HG02623 (cell line): ENCODE measurements around the gene DESI2.
"Not testable (repeated sequence)": the region's sequence is repeated elsewhere in the genome, so short reads cannot be mapped to it uniquely, and the experiment has no call there.

Source experiments
- ATAC-seq: cut with Tn5 transposase; IDR thresholded peaks from one replicate; pipeline ENCODE4 v1.9.1; 2021; ENCODE audit warnings: moderate library complexity; ENCODE audit not compliant: unreplicated experiment

Gene DESI2

GRCh38 chr1:244654108-244655038 is 1.4 kb downstream of the DESI2 start:
- ATAC-seq = no peak

- ATAC-seq = no peak
Measured at GRCh38 chr1:244655186-244655585, 2.3 kb downstream of the DESI2 start.

GRCh38 chr1:244657421-244657820 is 4.5 kb downstream of the DESI2 start:
- no peak for ATAC-seq

DNA sequence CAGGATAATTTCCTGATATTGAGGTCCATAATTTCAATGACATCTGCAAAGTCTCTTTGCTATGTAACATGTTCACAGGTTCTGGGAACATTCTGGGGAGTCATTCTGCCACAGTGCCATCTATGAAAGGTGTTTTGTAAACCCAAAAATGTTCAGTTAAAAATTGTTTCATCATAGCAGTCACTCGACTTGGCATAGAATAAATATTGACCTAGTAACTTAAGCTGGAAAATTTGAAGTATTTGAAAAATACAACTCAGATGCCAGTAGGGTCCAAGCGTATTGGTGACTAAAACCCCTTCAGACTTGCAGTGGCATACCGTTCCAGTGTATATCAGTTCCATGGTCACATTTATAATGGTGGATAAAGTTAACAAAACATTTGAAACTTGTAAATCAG is 6.8 kb downstream of the DESI2 start:
- no peak for ATAC-seq

GRCh38 chr1:244660595-244660994 is 7.7 kb downstream of the DESI2 start:
- no peak for ATAC-seq

- not testable (repeated sequence) for ATAC-seq
Measured at GRCh38 chr1:244661569-244662312, 8.8 kb downstream of the DESI2 start.

DNA sequence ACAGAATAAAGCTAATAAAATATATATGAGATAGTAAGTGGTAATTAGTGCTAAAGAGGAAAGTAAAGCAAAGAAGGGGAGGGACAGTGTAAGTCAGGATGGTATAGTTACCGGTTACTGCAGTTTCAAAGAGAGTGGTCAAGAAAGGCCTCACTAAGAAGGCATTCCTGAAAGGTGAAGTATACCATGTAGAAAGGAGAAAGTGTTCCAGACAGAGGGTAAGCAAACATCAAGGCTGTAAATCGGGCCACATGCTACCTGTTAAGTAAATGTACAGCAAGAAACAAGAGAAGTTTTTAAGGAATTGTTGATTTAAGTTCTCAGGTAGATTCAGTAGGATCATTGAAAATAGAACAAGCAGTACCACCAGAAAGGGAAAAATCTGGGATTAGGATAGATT is 9.7 kb downstream of the DESI2 start:
- ATAC-seq = no peak

DNA sequence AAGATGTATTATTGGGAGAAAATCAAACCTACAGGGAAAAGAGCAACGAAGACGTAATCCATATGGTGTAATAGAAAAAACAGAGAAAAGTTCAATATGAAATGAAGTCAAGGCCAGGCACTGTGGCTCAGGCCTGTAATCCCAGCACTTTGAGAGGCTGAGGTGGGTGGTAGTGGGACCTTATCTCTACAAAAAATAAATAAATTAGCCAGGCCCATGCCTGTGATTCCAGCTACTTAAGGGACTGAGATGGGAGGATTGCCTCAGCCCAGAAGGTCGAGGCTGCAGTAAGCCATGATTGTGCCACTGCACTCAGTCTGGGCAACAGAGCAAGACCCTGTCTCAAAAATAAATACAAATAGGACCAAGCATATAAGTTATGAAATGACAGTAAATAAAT is 11.4 kb downstream of the DESI2 start:
- ATAC-seq = no peak

DNA sequence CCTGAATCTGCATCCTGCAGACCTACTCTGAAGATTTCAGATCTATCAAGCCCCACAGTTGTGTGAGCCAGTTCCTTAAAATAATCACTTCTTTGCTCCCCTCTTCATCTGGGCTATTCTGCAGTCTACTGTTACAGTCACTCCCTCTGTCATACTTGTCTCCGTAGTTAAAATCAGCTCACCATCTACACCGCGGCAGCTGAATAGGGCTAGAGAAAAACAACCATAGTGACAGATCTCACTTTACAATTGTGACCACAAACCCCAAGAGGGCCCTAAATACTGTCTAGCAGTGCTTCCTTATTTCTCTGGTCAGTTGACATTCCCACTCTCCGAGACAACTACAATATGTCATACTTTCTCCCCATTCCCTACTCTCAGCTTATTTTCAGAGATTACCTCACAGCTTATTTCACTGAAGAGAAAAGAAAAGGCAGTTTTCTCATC is 12.9 kb downstream of the DESI2 start:
- ATAC-seq = peak; percentile 69

GRCh38 chr1:244666672-244667418 is 13.9 kb downstream of the DESI2 start:
- ATAC-seq = not testable (repeated sequence)

DNA sequence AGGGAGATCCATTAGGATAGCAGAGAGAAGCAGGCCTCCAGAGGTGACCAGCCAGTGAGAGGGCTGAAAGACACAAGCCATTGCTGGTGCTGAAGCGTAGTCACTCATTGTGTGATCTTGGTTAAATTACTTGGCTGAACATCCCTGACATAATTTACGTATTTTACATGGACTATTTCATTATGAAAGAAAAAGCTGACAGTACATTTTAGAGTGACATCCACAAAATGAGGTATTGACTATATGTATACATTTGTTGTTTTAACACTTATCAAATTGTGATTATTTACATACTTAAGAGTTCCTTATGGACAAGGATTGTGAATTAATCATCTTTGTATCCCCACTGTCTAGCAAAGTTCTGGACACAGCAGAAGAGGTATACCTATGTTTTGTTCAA is 14.9 kb downstream of the DESI2 start:
- no peak for ATAC-seq

GRCh38 chr1:244672946-244673682 is 20.2 kb downstream of the DESI2 start:
- ATAC-seq = no peak

DNA sequence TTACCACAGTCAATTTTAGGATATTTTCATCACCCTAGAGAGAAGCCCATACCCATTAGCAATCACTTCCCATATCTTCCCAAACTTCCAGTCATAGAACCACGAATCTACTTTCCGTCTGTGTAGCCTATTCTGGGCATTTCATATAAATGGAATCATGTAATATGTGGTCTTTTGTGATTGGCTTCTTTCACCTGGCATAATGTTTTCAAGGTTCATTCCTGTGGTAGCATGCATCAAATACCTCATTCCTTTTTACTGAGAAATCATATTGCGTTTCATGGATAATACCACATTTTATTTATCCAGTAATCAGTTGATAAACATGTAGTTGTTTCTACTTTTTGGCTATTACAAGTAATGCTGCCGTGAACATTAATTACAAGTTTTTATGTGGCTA is 21.5 kb downstream of the DESI2 start:
- no peak for ATAC-seq

DNA sequence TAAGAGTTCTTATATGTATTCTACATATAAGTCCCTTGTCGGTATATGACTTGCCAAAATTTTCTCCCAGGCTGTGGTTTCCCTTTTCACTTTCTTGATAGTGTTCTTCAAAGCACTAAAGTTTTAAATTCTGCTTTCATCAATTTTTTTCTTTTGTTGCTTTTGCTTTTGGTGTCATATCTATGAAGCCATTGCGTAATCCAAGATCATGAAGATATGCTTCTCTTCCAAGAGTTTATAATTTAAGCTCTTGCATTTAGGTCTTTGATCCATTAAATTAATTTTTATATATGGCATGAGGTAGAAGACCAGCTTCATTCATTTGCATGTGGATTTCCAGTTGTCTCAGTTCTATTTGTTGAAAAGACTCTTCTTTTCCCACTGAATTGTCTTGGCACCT is 22.2 kb downstream of the DESI2 start:
- ATAC-seq = no peak

GRCh38 chr1:244678697-244679096 is 25.8 kb downstream of the DESI2 start:
- ATAC-seq = no peak

DNA sequence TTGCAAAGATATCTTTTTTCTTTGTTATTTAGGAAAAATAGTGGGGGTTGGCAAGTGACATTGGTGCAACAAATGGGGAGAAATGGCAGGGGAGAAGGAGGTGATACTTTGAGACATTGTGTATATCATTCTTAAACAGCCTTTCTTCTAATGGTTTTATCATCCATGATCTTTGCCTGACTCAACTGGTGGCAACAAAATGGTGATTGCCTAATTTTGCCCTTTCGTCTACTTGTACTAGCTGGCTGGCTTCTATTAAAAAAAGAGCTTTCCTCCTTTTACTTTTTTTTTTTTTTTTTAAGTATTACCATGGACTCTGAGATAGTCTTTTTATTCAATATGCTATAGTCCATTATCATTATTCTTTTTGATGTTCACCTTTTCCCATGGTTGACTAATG is 27.7 kb downstream of the DESI2 start:
- ATAC-seq = no peak

DNA sequence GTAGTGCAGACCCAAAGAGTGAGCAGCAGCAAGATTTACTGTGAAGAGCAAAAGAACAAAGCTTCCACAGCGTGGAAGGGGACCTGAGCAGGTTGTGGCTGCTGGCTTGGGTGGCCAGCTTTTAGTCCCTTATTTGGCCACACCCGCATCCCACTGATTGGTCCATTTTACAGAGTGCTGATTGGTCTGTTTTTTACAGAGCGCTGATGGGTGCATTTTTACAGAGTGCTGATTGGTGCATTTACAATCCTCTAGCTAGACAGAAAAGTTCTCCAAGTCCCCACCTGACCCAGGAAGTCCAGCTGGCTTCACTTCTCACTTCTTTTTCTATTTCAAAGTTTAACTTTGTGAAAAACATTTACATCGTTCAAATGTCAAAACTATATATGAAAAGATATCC is 29.2 kb downstream of the DESI2 start:
- ATAC-seq = not testable (repeated sequence)

- no peak for ATAC-seq
Measured at GRCh38 chr1:244695937-244696336, 43.0 kb downstream of the DESI2 start.

DNA sequence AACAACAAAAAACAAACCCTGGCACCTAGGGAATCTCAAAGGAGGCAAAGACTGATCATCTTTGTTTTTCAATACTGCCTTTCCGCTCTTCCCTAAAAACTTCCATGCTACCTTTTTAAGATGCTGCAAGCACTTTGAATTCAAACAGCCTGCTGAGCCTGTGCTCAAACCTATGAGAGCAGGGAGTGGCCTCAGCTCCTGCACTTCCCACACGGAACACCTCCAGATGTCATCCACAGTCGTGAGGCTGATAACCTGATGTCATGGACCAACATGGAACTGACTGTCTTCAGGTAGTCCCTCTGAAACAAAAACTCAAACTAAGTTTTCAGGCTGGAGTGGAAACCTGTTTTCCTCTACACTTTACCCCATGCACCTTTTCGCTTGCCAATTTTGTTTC is 46.8 kb downstream of the DESI2 start:
- ATAC-seq = no peak

GRCh38 chr1:244700808-244701207 is 47.9 kb downstream of the DESI2 start:
- no peak for ATAC-seq

DNA sequence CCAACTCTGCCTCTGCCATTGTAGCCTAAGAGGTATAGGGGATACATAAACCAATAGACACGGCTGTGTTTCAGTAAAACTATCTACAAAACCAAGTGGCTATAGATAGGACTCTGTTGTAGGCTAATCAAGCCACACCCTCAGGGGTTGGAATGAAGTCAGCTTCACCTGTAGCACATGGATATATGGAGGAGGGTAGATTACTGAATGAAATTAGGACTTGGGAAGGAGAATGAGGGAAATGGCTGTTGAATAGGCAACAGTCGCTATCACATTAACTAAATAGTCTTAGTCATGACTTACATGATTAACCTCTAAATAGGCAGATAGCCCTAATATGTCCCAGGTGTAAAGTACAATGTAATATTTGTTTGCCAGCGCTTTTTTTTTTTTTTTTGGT is 49.7 kb downstream of the DESI2 start:
- ATAC-seq = no peak
